GM23248 (cell line): ENCODE data around the gene GRK2. TPM values are rescaled to one million over a fixed set of nuclear protein-coding genes. Genes with fewer than 3 reads are reported as not detected.
A peak's percentile ranks its signal among the peaks of the same experiment; 100 is the strongest.

Experiments used
- DNase-seq: peaks from one replicate; pipeline ENCODE4 v3.0.0-alpha.2; 2015
- H2AFZ ChIP-seq: fragments of 200-600 bp; sonication (generic); 2 replicates; pipeline ENCODE4 v1.6.1; 2016; ENCODE audit warnings: antibody characterized with exemption
- H3F3A ChIP-seq: fragments of 200-600 bp; sonication (generic); 2 replicates; pipeline ENCODE4 v1.6.1; 2016; ENCODE audit warnings: mild to moderate bottlenecking, antibody characterized with exemption, mixed run types; ENCODE audit not compliant: insufficient read depth
- H3K27ac ChIP-seq: fragments of 200-600 bp; sonication (generic); 2 replicates; pipeline ENCODE4 v1.5.1; 2016; ENCODE audit warnings: mild to moderate bottlenecking
- H3K27me3 ChIP-seq: fragments of 200-600 bp; sonication (generic); replicated peaks from 2 replicates; pipeline ENCODE4 v1.6.1; 2016; ENCODE audit warnings: mild to moderate bottlenecking; ENCODE audit not compliant: insufficient read depth
- H3K36me3 ChIP-seq: fragments of 200-600 bp; sonication (generic); 2 replicates; pipeline ENCODE4 v1.6.1; 2016; ENCODE audit warnings: low read depth, mild to moderate bottlenecking
- H3K4me1 ChIP-seq: fragments of 200-600 bp; sonication (generic); 2 replicates; pipeline ENCODE4 v1.6.1; 2016; ENCODE audit warnings: mild to moderate bottlenecking; ENCODE audit not compliant: insufficient read depth
- H3K4me2 ChIP-seq: fragments of 200-600 bp; sonication (generic); one replicate; pipeline ENCODE4 v1.6.1; 2016; ENCODE audit warnings: mild to moderate bottlenecking; ENCODE audit not compliant: unreplicated experiment
- H3K4me3 ChIP-seq: fragments of 200-600 bp; sonication (generic); 2 replicates; pipeline ENCODE4 v1.5.1; 2016; ENCODE audit warnings: mild to moderate bottlenecking
- H3K79me2 ChIP-seq: fragments of 200-600 bp; sonication (generic); 2 replicates; pipeline ENCODE4 v1.6.1; 2016; ENCODE audit warnings: mild to moderate bottlenecking; ENCODE audit not compliant: insufficient read depth
- H3K9ac ChIP-seq: fragments of 200-600 bp; sonication (generic); 2 replicates; pipeline ENCODE4 v1.6.1; 2016; ENCODE audit warnings: mild to moderate bottlenecking
- H3K9me2 ChIP-seq: fragments of 200-600 bp; sonication (generic); 2 replicates; pipeline ENCODE4 v1.6.1; 2016; ENCODE audit warnings: mixed run types, mild to moderate bottlenecking, moderate library complexity; ENCODE audit not compliant: insufficient read depth
- H3K9me3 ChIP-seq: fragments of 200-600 bp; sonication (generic); one replicate; pipeline ENCODE4 v1.6.1; 2017; ENCODE audit warnings: low read depth
- H4K20me1 ChIP-seq: fragments of 200-600 bp; sonication (generic); 2 replicates; pipeline ENCODE4 v1.6.0; 2016; ENCODE audit not compliant: insufficient read depth
- EZH2 ChIP-seq: fragments of 200-600 bp; sonication (generic); IDR thresholded peaks from 2 replicates; pipeline ENCODE4 v1.6.1; 2018; ENCODE audit warnings: antibody characterized with exemption, mild to moderate bottlenecking; ENCODE audit not compliant: insufficient read depth, poor library complexity, severe bottlenecking
- EZH2phosphoT487 ChIP-seq: fragments of 200-600 bp; sonication (generic); IDR thresholded peaks from 2 replicates; pipeline ENCODE4 v1.6.1; 2018; ENCODE audit warnings: antibody characterized with exemption, moderate library complexity, mild to moderate bottlenecking, low read depth; ENCODE audit not compliant: insufficient read depth
- WGBS, 2 experiments: methylation state at CpG; one replicate each; pipeline ENCODE4 v1.1.6; 2015 to 2017; ENCODE audit warnings: low lambda C conversion rate in 2 of 2, low coverage in 1 of 2; ENCODE audit errors: missing lambda C conversion rate in 2 of 2; 5-methylcytosine and 5-hydroxymethylcytosine counted together
- in situ Hi-C: fragments of 300-500 bp; cut with MboI; formaldehyde crosslinking; loops from 2 replicates; pipeline ENCODE4 v1.15.0; 2020
- polyA plus RNA-seq: library from polyadenylated mRNA; unstranded; fragments of >200 nt; fragmentation: Nextera tagmentation; extraction: Ambion mirVana; gene quantifications from 2 replicates; pipeline ENCODE4 v1.2.1, GENCODE V29; 2016
- total RNA-seq: library from RNA; depleted of rRNA; stranded (reverse); fragments of >200 nt; shearing (Covaris generic); gene quantifications from 2 replicates; pipeline ENCODE4 v1.2.3, GENCODE V29; 2014

GRK2 gene
- total and polyA plus RNA-seq, 2 experiments from 2014 or later = 7.8 to 43.0 TPM

DNA sequence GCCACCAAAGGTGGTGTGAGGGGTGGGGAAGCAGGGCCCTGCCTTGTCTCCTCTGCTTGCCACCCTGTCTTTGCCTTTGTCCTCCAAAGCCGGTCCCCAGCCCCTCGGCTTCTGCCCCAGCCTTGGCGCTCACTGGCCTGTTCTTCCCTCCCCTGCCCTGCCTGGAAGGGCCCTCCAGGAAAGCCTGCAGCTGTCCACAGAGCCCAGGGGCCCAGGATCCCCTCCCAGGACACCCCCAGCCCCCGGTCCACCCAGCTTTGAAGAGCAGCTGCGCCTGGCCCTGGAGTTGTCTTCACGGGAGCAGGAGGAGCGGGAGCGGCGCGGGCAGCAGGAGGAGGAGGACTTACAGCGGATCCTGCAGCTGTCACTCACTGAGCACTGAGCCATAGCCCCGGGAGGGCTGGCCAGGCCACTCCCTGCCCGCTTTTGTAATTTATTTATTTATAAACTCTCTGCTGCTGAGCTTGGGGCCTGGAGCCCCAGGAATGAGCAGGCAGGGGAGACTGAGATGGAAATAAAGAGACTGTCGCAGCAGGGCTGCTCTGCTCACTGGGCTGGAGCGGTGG is 35.8 kb downstream of the GRK2 start:
- Histone ChIP-seq H3K4me2 (no peak overlapping the region), H3K4me1 (0 out of 2 replicates have a peak, but pooled peaks cover 12% of the 10 kb centered on the region), H4K20me1 (no peaks in the 10 kb centered on the region), H2AFZ (no peak overlapping the region), H3K9me2 (no peaks in the 10 kb centered on the region), H3K4me3 (no peak overlapping the region), H3K27me3 (no peaks in the 10 kb centered on the region), H3K9me3 (no peaks in the 10 kb centered on the region), H3K79me2 (peaks cover 15% of the 10 kb centered on the region), H3K9ac (no peak overlapping the region), H3F3A (no peaks in the 10 kb centered on the region), H3K36me3 (peaks cover 1% of the 10 kb centered on the region), H3K27ac (no peak overlapping the region)
- in situ Hi-C loops = no loop called here
- no peak for TF ChIP-seq EZH2
- TF ChIP-seq EZH2phosphoT487 = no peak
- peak; percentile 44 for DNase-seq
- WGBS, 2 experiments = 31 to 40% methylated on average over 15 of the region's 15 CpGs

DNA sequence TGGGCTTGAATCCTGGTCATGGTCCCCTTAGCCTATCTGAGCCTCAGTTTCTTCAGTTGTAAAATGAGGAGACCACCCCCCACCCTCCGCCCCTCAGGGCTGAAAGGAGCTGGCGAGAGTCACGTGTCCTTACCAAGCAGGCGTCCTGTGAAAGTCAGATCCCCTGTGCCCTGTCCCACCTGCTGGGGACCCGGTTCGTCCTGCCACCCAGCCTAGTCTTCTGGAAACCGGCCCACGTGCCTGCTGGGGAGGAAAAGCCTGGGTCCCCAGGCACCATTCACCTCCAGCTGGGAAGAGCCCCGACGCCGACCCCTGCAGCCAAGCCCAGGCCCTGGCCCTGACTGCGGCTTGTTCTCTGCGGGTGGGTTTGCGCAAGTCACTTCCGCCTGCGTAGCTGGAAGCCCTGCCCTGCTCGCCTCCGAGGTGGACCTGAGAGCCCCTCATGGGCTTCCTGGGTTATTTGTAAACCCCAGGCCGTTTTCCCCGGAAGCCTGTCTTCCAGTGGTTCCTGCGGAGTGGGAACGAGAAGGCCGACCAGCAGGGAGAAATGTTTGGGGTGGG is 36.4 kb downstream of the GRK2 start:
- H2AFZ ChIP-seq = peak overlapping the region; percentile 64
- H3K36me3 ChIP-seq = no peaks in the 10 kb centered on the region; the same call in 1 of the 2 replicates
- no peaks in the 10 kb centered on the region for H3K27me3 ChIP-seq
- H3K9ac ChIP-seq = peak overlapping the region; percentile 79
- H3K27ac ChIP-seq = no peak overlapping the region
- WGBS, 2 experiments = 19 to 25% methylated on average over 20 to 23 of the region's 23 CpGs
- DNase-seq = peak; percentile 37
- peaks cover 10% of the 10 kb centered on the region; the same call in 1 of the 2 replicates for H3K79me2 ChIP-seq
- in situ Hi-C loops = no loop called here
- H3F3A ChIP-seq = no peaks in the 10 kb centered on the region
- H3K4me1 ChIP-seq = 0 out of 2 replicates have a peak, but pooled peaks cover 12% of the 10 kb centered on the region
- no peaks in the 10 kb centered on the region for H3K9me3 ChIP-seq
- no peaks in the 10 kb centered on the region for H3K9me2 ChIP-seq
- TF ChIP-seq EZH2phosphoT487 = no peak
- no peak for TF ChIP-seq EZH2
- peak overlapping the region; percentile 82 for H3K4me3 ChIP-seq
- H3K4me2 ChIP-seq = peak overlapping the region; percentile 93
- H4K20me1 ChIP-seq = no peaks in the 10 kb centered on the region

DNA sequence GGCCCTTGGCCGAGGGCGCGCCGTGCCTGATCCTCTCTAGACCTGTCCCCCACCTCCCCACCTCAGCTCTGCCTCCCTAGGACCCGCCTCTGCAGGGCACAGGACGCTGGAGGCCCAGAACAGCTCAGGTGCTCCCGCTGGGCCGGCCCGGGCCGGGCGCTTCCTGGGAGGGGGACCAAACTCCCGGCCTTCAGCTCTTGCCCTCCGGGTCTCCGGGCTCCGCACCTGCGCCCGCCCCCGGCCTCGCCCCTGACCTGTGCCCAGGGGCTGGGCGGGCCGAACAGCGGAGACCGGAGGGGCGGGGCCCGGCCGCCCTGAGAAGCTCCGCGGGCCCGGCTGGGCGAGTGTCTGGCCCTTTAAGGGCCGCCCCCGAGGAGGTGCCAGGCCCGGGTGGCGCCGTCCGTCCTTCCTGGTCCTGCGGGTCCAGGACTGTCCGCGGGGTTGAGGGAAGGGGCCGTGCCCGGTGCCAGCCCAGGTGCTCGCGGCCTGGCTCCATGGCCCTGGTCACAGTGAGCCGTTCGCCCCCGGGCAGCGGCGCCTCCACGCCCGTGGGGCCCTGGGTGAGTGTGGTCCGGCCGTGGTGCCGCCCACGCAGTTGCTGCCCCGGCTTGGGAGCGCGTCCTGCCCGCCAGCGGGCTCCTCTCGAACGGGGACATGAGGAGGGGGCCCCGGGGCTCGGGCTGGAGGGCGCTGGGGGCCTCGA is 37.0 kb downstream of the GRK2 start, which contains the start of gene SSH3:
Gene SSH3 (plus strand): TSS at position 399 of the 703 bp plus-strand sequence. CDS start 96 bp downstream, at position 495.
- peak within 1 kb of the TSS; percentile 79 for H3K9ac ChIP-seq
- H4K20me1 ChIP-seq = no peaks in the 10 kb centered on the region
- H3K4me2 ChIP-seq = peak within 1 kb of the TSS; percentile 93
- TF ChIP-seq EZH2 = no peak
- TF ChIP-seq EZH2phosphoT487 = no peak
- 1 to 2% methylated on average over 40 of the region's 65 CpGs for WGBS, 2 experiments
- in situ Hi-C loops = no loop called here
- peak within 1 kb of the TSS; percentile 82 for H3K4me3 ChIP-seq
- H3F3A ChIP-seq = no peaks in the 10 kb centered on the region
- no peaks in the 10 kb centered on the region for H3K9me2 ChIP-seq
- DNase-seq = peak; percentile 82
- H3K36me3 ChIP-seq = no peaks in the 10 kb centered on the region; the same call in 1 of the 2 replicates
- no peak within 1 kb of the TSS for H3K27ac ChIP-seq
- no peaks in the 10 kb centered on the region for H3K9me3 ChIP-seq
- no peaks in the 10 kb centered on the region for H3K27me3 ChIP-seq
- H2AFZ ChIP-seq = peak within 1 kb of the TSS; percentile 64
- peaks cover 3% of the 10 kb centered on the region; the same call in 1 of the 2 replicates for H3K79me2 ChIP-seq
- 0 out of 2 replicates have a peak, but pooled peaks cover 12% of the 10 kb centered on the region for H3K4me1 ChIP-seq

DNA sequence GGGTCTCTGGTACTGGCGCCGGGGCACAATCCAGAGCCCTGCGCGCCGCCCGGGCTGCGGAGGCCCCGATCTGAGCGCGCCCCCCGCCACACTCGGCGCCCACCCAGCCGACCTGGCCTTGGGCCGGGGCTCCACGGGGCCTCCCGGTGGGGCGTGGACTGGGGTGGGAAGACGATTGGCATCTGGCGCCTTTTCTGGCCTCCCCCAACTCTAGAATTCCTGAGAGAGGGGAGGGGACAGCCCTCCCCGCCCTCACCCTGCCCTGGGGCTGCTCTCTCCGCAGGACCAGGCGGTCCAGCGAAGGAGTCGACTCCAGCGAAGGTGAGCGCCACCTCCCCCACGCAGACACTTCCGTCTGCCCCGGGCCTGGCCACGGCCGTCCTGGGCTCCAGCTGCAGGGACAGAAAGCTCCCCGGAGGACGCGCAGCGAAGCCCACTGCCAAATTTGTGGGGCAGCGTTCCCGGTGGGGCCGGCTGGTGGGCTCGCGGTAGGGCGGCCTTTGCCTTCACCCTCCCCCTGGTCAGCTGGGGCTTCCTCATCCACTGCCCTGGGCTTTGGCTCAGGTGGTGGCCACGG is 37.6 kb downstream of the GRK2 start:
- Histone ChIP-seq H3K27ac (no peak overlapping the region), H2AFZ (peak overlapping the region; percentile 64), H3K9ac (peak overlapping the region; percentile 79), H3F3A (no peaks in the 10 kb centered on the region), H3K9me3 (no peaks in the 10 kb centered on the region), H3K9me2 (no peaks in the 10 kb centered on the region), H3K79me2 (no peaks in the 10 kb centered on the region), H3K4me2 (peak overlapping the region; percentile 93), H4K20me1 (no peaks in the 10 kb centered on the region), H3K36me3 (no peaks in the 10 kb centered on the region; the same call in 1 of the 2 replicates), H3K27me3 (no peaks in the 10 kb centered on the region), H3K4me3 (peak overlapping the region; percentile 82), H3K4me1 (0 out of 2 replicates have a peak, but pooled peaks cover 12% of the 10 kb centered on the region)
- in situ Hi-C loops = no loop called here
- peak; percentile 52 for DNase-seq
- 2% methylated on average over 35 to 42 of the region's 43 CpGs for WGBS, 2 experiments
- TF ChIP-seq EZH2 (no peak), EZH2phosphoT487 (no peak)
